GM06990 (cell line): ENCODE results near the gene SBF2.

Experiments
- DNase-seq: peaks from one replicate; pipeline ENCODE4 v3.0.0-alpha.2; 2011; ENCODE audit not compliant: insufficient read length; ENCODE audit errors: extremely low read depth
- H3K27me3 ChIP-seq: replicated peaks from 2 replicates; pipeline ENCODE4 v1.6.0; 2011; ENCODE audit warnings: low read length; ENCODE audit not compliant: control insufficient read depth, insufficient read depth
- H3K36me3 ChIP-seq: 2 replicates; pipeline ENCODE4 v1.5.1; 2011; ENCODE audit warnings: low read length; ENCODE audit not compliant: control insufficient read depth, insufficient read depth
- H3K4me3 ChIP-seq: replicated peaks from 2 replicates; pipeline ENCODE4 v1.5.1; 2011; ENCODE audit warnings: low read depth, mild to moderate bottlenecking, control low read depth, low read length
- TF ChIP-seq, protein P1 (sequence below): IDR thresholded peaks from 2 replicates; pipeline ENCODE4 v1.5.1; 2011; ENCODE audit warnings: low read length, control low read depth, mild to moderate bottlenecking, inconsistent platforms; ENCODE audit not compliant: insufficient read depth, poor library complexity, severe bottlenecking

Gene SBF2

DNA sequence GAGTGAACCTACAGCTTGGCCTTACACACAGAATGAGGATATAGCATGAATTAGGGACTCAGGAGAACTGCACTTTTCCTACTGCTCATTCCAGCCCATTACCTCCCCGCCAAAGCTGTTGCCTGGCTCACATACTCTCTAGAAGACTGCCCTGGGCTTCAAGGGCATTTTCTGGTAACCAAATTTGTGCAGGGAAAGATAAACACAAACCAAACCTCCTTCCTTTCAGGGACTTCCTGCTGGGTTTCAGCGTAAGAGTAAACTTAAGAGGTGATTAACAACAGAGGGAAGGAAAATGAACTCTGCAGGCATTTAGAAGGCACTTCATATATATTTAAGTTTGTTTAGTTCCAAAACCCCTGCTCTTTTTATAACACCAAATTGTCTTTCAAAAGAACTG is 435.2 kb downstream of the SBF2 start:
- Histone ChIP-seq H3K27me3 (no peaks in the 10 kb centered on the region), H3K4me3 (no peak overlapping the region), H3K36me3 (no peaks in the 10 kb centered on the region)
- TF ChIP-seq, protein P1, sequence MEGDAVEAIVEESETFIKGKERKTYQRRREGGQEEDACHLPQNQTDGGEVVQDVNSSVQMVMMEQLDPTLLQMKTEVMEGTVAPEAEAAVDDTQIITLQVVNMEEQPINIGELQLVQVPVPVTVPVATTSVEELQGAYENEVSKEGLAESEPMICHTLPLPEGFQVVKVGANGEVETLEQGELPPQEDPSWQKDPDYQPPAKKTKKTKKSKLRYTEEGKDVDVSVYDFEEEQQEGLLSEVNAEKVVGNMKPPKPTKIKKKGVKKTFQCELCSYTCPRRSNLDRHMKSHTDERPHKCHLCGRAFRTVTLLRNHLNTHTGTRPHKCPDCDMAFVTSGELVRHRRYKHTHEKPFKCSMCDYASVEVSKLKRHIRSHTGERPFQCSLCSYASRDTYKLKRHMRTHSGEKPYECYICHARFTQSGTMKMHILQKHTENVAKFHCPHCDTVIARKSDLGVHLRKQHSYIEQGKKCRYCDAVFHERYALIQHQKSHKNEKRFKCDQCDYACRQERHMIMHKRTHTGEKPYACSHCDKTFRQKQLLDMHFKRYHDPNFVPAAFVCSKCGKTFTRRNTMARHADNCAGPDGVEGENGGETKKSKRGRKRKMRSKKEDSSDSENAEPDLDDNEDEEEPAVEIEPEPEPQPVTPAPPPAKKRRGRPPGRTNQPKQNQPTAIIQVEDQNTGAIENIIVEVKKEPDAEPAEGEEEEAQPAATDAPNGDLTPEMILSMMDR, result no peak
- no peak for DNase-seq

DNA sequence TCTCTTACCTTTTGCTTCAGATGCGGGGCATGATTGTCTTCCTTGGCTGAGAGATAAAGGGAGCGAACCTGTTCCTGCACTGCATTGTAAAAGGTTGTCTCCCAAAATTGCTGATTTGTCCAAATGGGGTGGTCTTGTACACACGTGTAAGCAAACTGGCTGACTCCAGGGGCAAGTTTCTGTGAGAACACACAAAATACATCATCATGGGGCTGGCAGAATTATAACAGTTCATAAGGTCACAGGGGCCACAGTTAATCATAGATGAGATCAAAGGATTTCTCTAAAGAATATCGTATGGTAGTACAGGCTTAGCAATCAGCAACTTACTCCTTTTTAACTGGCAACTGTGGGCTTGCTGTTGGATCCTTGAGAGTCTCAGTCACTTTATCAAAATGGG is 435.8 kb downstream of the SBF2 start:
- DNase-seq, result no peak
- no peak overlapping the region for H3K4me3 ChIP-seq
- TF ChIP-seq, protein P1, result no peak

DNA sequence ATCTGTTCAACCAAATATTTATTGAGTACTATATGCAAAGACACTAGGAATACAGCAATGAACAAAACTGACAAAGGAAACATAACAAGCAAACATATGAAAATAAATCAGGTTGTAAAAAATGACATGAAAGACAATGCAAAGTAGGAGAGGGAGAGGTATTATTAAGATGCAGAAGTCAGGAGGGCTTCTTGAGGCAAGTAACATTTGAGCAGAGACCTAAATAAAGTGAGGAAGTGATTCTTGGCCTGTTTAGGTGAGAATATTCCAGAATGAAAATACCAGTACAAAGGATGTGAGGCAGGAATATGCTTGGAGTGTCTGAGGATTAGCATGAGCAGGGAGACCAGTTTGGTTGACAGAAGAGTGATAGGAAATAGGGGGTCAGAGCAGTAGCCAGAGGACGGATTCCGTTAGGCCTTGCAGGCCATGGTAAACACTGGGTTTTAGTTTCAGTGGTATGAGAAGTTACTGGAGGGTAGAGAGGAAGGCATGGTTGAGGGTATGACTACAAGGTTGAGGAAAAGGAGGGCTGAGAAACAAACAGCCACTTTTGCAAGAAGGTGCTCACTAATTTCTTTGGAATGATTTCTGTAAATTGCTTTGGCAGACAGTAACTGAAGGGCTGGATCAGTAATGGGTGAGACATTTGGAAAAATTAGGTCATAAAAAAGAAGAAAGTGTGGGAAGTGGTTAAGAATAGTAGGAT is 438.3 kb downstream of the SBF2 start:
- TF ChIP-seq, protein P1, result no peak
- no peaks in the 10 kb centered on the region for H3K36me3 ChIP-seq
- H3K27me3 ChIP-seq, result no peaks in the 10 kb centered on the region
- DNase-seq, result no peak
- H3K4me3 ChIP-seq, result no peak overlapping the region

More for the DNA sequence above, 435.8 kb downstream of the SBF2 start:
- Histone ChIP-seq H3K27me3 (no peaks in the 10 kb centered on the region), H3K36me3 (no peaks in the 10 kb centered on the region)

DNA sequence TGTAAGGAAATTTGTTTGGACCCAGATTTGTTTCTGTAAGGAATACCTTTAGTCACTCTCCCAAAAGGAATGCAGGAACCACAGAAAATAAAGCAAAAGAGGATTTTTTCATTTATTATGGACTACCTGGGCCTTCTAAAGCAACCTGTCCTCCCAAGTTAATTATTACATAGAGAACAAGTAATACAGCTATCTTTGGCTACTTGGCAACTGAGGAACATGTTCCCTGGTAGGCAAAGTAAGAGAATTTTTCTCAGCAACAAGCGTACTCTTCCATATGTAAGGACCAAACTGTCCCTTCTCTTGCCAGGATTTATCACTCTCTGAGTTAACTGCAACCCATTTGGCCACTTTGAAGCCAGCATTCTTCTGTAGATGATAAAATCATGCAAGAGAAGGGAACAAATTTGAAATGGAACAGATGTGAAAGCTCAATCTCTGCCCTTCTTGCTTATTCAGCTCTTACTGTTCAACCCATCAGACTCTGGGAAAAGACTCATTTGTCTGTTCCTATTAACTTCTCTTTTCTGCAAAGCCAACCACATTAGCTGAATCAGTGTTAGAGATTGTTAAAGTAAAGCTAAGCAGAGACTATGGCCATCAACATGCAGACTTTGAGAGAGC is 440.0 kb downstream of the SBF2 start:
- TF ChIP-seq, protein P1, result no peak
- H3K27me3 ChIP-seq, result no peaks in the 10 kb centered on the region
- no peak for DNase-seq
- no peaks in the 10 kb centered on the region for H3K36me3 ChIP-seq
- no peak overlapping the region for H3K4me3 ChIP-seq

DNA sequence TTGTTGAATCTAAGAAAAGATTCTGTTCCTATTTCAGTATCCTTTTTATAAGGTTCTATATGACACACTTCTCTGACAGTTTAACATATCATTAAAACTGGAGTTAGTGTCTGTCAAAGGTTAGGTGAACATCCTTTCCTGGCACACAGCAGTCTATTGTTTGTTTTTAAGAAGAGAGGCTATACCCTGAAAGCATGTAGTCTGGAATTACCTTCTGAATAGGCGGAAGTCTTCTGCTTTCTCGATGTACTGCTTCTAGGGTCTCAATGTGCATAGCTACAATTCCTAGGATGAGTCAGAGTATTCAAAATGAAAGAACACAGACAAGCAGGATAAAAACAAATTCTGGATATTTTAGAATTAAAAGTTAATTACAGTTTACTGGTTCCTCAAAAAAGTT is 441.6 kb downstream of the SBF2 start:
- TF ChIP-seq, protein P1, result no peak
- H3K36me3 ChIP-seq, result no peaks in the 10 kb centered on the region
- H3K4me3 ChIP-seq, result no peak overlapping the region
- DNase-seq, result no peak
- no peaks in the 10 kb centered on the region for H3K27me3 ChIP-seq

DNA sequence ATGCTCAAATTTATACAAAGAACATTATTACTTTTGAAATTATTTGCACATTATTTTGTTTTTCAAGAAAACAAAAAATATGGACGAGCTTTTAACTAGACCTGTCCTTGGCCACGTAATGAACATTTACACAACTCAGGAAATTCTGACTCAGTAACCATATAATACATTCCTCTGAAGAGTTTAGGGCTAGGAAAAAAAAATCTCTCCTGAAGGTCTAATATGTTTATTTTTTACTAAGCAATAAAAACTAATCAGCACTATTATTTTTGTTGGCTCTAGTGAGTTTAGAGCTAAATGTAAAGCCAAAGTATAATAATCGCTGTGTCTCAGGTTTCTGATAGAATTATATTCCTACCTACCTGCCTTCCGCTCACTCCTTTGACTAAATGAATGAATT is 442.7 kb downstream of the SBF2 start:
- no peak for DNase-seq
- Histone ChIP-seq H3K27me3 (no peaks in the 10 kb centered on the region), H3K4me3 (no peak overlapping the region), H3K36me3 (no peaks in the 10 kb centered on the region)
- TF ChIP-seq, protein P1, result no peak
